ENCODE results near the gene INPP5B. TPM values are rescaled to one million over a fixed set of nuclear protein-coding genes. Genes with fewer than 3 reads are reported as not detected.

INPP5B gene
- total and polyA plus RNA-seq, 2 donors (not counting 1 experiment from before 2014, with no cell fraction given) = 23.6 to 55.0 TPM

DNA sequence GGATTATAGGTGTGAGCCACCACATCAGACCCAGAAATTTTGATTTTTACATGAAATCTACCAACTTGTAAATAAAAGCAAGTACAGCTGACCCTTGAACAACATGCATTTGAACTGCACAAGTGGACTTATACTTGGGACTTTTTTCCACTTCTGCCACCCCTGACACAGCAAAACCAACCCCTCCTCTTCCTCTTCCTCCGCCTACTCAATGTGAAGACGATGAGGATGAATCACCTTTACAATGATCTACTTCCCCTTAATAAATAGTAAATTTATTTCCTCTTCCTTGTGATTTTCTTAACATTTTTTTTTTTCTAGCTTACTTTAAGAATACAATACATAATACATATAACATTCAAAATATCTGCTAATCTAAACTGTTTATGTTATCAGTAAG, 121.3 kb downstream of the INPP5B start:
- H3K4me2 ChIP-seq (ENCODE audit: extremely low read depth, insufficient read depth, low read length) = no peak overlapping the region
- no peaks in the 10 kb centered on the region for H3K79me2 ChIP-seq (ENCODE audit: control insufficient read depth, insufficient read depth, low read length)
- no peak for TF ChIP-seq CTCF (conservative IDR thresholded peaks at IDR 0.05 in 1 of 2, IDR thresholded peaks at IDR 0.05 in 1 of 2; ENCODE audit: low read depth in 1 of 2, low read length in 2 of 2)
- no peak for TF ChIP-seq EZH2 (IDR thresholded peaks at IDR 0.05; ENCODE audit: low read length, missing control alignments)
- H2AFZ ChIP-seq (ENCODE audit: low read length) = no peak overlapping the region
- H3K9ac ChIP-seq (ENCODE audit: insufficient read depth, low read length) = no peak overlapping the region
- no peak overlapping the region for H3K4me3 ChIP-seq (replicated peaks in 1 of 4; ENCODE audit: control extremely low read depth in 1 of 4, insufficient read depth in 1 of 4, low read depth in 3 of 4, low read length in 4 of 4)
- no peak for DNase-seq (ENCODE audit: low read depth in 2 of 2)
- H3K9me3 ChIP-seq (ENCODE audit: control insufficient read depth, insufficient read depth, low read depth, low read length) = no peaks in the 10 kb centered on the region
- H3K27ac ChIP-seq (ENCODE audit: insufficient read depth, low read length) = no peak overlapping the region
- peaks cover 9% of the 10 kb centered on the region for H3K36me3 ChIP-seq (ENCODE audit: control insufficient read depth, insufficient read depth, low read length)
- no peaks in the 10 kb centered on the region for H3K4me1 ChIP-seq (ENCODE audit: control insufficient read depth, extremely low read depth, insufficient read depth, low read length)
- H4K20me1 ChIP-seq (ENCODE audit: control insufficient read depth, extremely low read depth, insufficient read depth, low read length) = no peaks in the 10 kb centered on the region
- H3K27me3 ChIP-seq (ENCODE audit: control insufficient read depth, insufficient read depth, low read length) = no peaks in the 10 kb centered on the region

- H3K79me2 ChIP-seq (ENCODE audit: control insufficient read depth, insufficient read depth, low read length) = no peaks in the 10 kb centered on the region
- peaks cover 9% of the 10 kb centered on the region for H3K36me3 ChIP-seq (ENCODE audit: control insufficient read depth, insufficient read depth, low read length)
- H3K9me3 ChIP-seq (ENCODE audit: control insufficient read depth, insufficient read depth, low read depth, low read length) = no peaks in the 10 kb centered on the region
- H3K9ac ChIP-seq (ENCODE audit: insufficient read depth, low read length) = no peak overlapping the region
- no peaks in the 10 kb centered on the region for H3K27me3 ChIP-seq (ENCODE audit: control insufficient read depth, insufficient read depth, low read length)
- no peak overlapping the region for H2AFZ ChIP-seq (ENCODE audit: low read length)
- H3K4me3 ChIP-seq (replicated peaks in 1 of 4; ENCODE audit: control extremely low read depth in 1 of 4, insufficient read depth in 1 of 4, low read depth in 3 of 4, low read length in 4 of 4) = no peak overlapping the region
- H3K27ac ChIP-seq (ENCODE audit: insufficient read depth, low read length) = no peak overlapping the region
- H4K20me1 ChIP-seq (ENCODE audit: control insufficient read depth, extremely low read depth, insufficient read depth, low read length) = no peaks in the 10 kb centered on the region
- H3K4me2 ChIP-seq (ENCODE audit: extremely low read depth, insufficient read depth, low read length) = no peak overlapping the region
- no peak for DNase-seq (ENCODE audit: low read depth in 2 of 2)
- no peak for TF ChIP-seq CTCF (conservative IDR thresholded peaks at IDR 0.05 in 1 of 2, IDR thresholded peaks at IDR 0.05 in 1 of 2; ENCODE audit: low read depth in 1 of 2, low read length in 2 of 2)
- no peak for TF ChIP-seq EZH2 (IDR thresholded peaks at IDR 0.05; ENCODE audit: low read length, missing control alignments)
- H3K4me1 ChIP-seq (ENCODE audit: control insufficient read depth, extremely low read depth, insufficient read depth, low read length) = no peaks in the 10 kb centered on the region
Observed at GRCh38 chr1:37824001-37824400, 122.9 kb downstream of the INPP5B start.

DNA sequence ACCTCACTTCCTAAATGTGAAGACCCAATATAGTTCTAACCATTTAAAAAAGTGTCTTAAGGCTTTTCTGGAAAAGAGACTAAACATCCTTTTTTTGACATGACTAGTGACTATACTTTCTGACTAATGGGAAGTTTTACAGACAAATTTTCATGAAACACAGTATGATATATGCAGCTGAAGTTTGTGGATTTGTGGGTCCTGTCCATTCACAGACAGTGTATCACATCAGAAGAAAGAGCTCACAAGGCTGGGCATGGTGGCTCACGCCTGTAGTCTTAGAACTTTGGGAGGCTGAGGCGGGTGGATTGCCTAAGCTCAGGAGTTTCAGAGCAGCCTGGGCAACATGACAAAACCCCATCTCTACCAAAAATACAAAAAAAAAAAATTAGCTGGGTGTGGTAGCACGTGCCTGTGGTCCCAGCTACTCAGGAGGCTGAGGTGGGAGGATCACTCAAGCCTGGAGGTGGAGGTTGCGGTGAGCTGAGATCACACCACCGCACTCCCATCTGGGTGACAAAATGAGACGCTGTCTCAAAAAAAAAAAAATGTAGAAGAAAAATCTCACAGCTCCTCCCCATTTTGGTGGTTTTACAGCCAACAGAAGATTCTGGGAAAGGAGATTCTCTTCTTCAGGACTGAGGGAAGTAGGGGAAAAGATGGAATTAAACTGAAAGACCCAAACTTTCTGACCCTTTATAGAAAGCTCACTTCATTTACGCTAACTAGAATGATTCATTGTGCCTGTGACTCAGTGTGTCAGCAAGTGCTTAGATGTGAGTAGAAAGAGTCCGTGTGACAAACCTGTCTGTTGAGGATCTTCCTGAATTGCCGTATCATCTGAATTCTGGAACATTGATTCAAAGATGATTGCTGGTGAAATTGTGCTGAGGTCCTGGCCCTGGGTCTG, 123.7 kb downstream of the INPP5B start:
- peak in 1 of 2 donors; percentile 54 for DNase-seq (ENCODE audit: low read depth in 2 of 2)
- H3K27ac ChIP-seq (ENCODE audit: insufficient read depth, low read length) = no peak overlapping the region
- no peak overlapping the region for H3K4me2 ChIP-seq (ENCODE audit: extremely low read depth, insufficient read depth, low read length)
- TF ChIP-seq EZH2 (IDR thresholded peaks at IDR 0.05; ENCODE audit: low read length, missing control alignments) = no peak
- no peaks in the 10 kb centered on the region for H4K20me1 ChIP-seq (ENCODE audit: control insufficient read depth, extremely low read depth, insufficient read depth, low read length)
- no peaks in the 10 kb centered on the region for H3K79me2 ChIP-seq (ENCODE audit: control insufficient read depth, insufficient read depth, low read length)
- H3K9ac ChIP-seq (ENCODE audit: insufficient read depth, low read length) = no peak overlapping the region
- no peak overlapping the region for H2AFZ ChIP-seq (ENCODE audit: low read length)
- H3K36me3 ChIP-seq (ENCODE audit: control insufficient read depth, insufficient read depth, low read length) = peaks cover 9% of the 10 kb centered on the region
- H3K4me3 ChIP-seq (replicated peaks in 1 of 4; ENCODE audit: control extremely low read depth in 1 of 4, insufficient read depth in 1 of 4, low read depth in 3 of 4, low read length in 4 of 4) = no peak overlapping the region
- H3K27me3 ChIP-seq (ENCODE audit: control insufficient read depth, insufficient read depth, low read length) = no peaks in the 10 kb centered on the region
- no peaks in the 10 kb centered on the region for H3K4me1 ChIP-seq (ENCODE audit: control insufficient read depth, extremely low read depth, insufficient read depth, low read length)
- no peaks in the 10 kb centered on the region for H3K9me3 ChIP-seq (ENCODE audit: control insufficient read depth, insufficient read depth, low read depth, low read length)
